Common myeloid progenitor, CD34-positive (primary cell): Measurements from ENCODE around the gene AGAP1.

Experiments
- CTCF ChIA-PET: fragments of 350-600 bp; sonication (Branson Sonifier 250); formaldehyde crosslinking; loops from one replicate; lab custom pipeline; 2021; ENCODE audit warnings: antibody characterized with exemption; lab: Charles Lee
- POLR2A ChIA-PET: fragments of 350-600 bp; sonication (Branson Sonifier 250); formaldehyde crosslinking; loops from one replicate; lab custom pipeline; 2021; ENCODE audit warnings: antibody characterized with exemption; lab: Charles Lee
- DNase-seq, 3 donors: peaks; one replicate each; pipeline versions ENCODE4 v3.0.0 to v3.0.0-alpha.2; 2013
- H3K27ac ChIP-seq, 2 experiments: 1 replicate in 1 of 2; 2 replicates in 1 of 2; pipeline ENCODE4 v1.7.0; 2013; ENCODE audit warnings: inconsistent platforms in 2 of 2, low read length in 2 of 2, mild to moderate bottlenecking in 2 of 2, low read depth in 1 of 2, moderate library complexity in 1 of 2; ENCODE audit not compliant: severe bottlenecking in 2 of 2, insufficient read depth in 1 of 2, poor library complexity in 1 of 2
- H3K27me3 ChIP-seq, 5 experiments: replicated peaks in 2 of 5; 1 replicate in 3 of 5; 2 replicates in 2 of 5; pipeline versions ENCODE4 v1.6.1 to v1.7.0; 2013; ENCODE audit warnings: low read length in 4 of 5, mild to moderate bottlenecking in 2 of 5, moderate library complexity in 2 of 5, inconsistent platforms in 1 of 5; ENCODE audit not compliant: insufficient read depth in 5 of 5, control insufficient read depth in 4 of 5
- H3K36me3 ChIP-seq, 4 experiments: 1 replicate in 2 of 4; 2 replicates in 2 of 4; pipeline versions ENCODE4 v1.6.1 to v1.7.0; 2013; ENCODE audit warnings: low read length in 3 of 4, control low read depth in 1 of 4, mild to moderate bottlenecking in 1 of 4; ENCODE audit not compliant: control insufficient read depth in 4 of 4, insufficient read depth in 4 of 4
- H3K4me1 ChIP-seq, 4 experiments: 1 replicate in 3 of 4; 2 replicates in 1 of 4; pipeline versions ENCODE4 v1.6.1 to v1.7.1; 2013; ENCODE audit warnings: low read length in 3 of 4, mild to moderate bottlenecking in 3 of 4, control low read depth in 1 of 4, inconsistent platforms in 1 of 4, moderate library complexity in 1 of 4; ENCODE audit not compliant: control insufficient read depth in 4 of 4, insufficient read depth in 4 of 4; ENCODE audit errors: control extremely low read depth in 1 of 4
- H3K4me3 ChIP-seq, 7 experiments: 1 replicate in 4 of 7; 2 replicates in 3 of 7; pipeline versions ENCODE4 v1.5.1 to v1.7.0; 2013; ENCODE audit warnings: mild to moderate bottlenecking in 7 of 7, low read length in 6 of 7, moderate library complexity in 6 of 7, inconsistent platforms in 2 of 7, low read depth in 2 of 7, control low read depth in 1 of 7; ENCODE audit not compliant: insufficient read depth in 4 of 7, control insufficient read depth in 1 of 7; ENCODE audit errors: extremely low read depth in 1 of 7
- H3K9me3 ChIP-seq, 5 experiments: 1 replicate in 4 of 5; 2 replicates in 1 of 5; pipeline versions ENCODE4 v1.6.1 to v1.7.1; 2013; ENCODE audit warnings: low read length in 4 of 5, mild to moderate bottlenecking in 2 of 5, inconsistent platforms in 1 of 5, low read depth in 1 of 5, moderate library complexity in 1 of 5; ENCODE audit not compliant: control insufficient read depth in 4 of 5, insufficient read depth in 2 of 5; ENCODE audit errors: control extremely low read depth in 1 of 5
- WGBS: methylation state at CpG from one replicate; pipeline ENCODE4 v1.1.5; 2013; ENCODE audit not compliant: insufficient coverage; 5-methylcytosine and 5-hydroxymethylcytosine counted together

AGAP1 gene

DNA sequence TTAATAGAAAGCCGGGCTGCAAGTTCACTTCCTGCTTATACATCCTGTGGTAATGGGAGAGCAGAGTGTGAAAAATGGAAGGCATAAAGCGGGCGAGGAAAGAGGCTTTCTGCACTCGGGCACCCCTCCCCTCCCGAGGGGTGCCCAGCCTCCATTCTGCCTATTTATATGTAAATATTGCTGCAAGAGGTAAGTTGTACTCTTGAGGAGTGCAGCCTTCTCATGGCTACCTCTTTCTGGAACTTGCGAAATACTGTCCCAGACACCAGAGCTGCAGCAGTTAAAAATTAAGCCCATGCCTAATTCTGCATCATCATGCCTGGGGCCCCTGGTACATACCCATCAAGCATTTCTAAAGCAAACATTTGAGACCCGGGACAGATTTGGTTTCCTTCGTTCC lies 518.3 kb downstream of the AGAP1 start:
- POLR2A ChIA-PET = no interaction called here
- Histone ChIP-seq H3K27me3 (peaks cover 0 to 38% (median 7%) of the 10 kb centered on the region in 5 experiments), H3K4me3 (no peak overlapping the region), H3K27ac (no peak overlapping the region), H3K9me3 (no peaks in the 10 kb centered on the region), H3K36me3 (no peaks in the 10 kb centered on the region), H3K4me1 (no peaks in the 10 kb centered on the region)
- CTCF ChIA-PET = no interaction called here
- 75% methylated on average over 5 of the region's 8 CpGs for WGBS
- DNase-seq = no peak

DNA sequence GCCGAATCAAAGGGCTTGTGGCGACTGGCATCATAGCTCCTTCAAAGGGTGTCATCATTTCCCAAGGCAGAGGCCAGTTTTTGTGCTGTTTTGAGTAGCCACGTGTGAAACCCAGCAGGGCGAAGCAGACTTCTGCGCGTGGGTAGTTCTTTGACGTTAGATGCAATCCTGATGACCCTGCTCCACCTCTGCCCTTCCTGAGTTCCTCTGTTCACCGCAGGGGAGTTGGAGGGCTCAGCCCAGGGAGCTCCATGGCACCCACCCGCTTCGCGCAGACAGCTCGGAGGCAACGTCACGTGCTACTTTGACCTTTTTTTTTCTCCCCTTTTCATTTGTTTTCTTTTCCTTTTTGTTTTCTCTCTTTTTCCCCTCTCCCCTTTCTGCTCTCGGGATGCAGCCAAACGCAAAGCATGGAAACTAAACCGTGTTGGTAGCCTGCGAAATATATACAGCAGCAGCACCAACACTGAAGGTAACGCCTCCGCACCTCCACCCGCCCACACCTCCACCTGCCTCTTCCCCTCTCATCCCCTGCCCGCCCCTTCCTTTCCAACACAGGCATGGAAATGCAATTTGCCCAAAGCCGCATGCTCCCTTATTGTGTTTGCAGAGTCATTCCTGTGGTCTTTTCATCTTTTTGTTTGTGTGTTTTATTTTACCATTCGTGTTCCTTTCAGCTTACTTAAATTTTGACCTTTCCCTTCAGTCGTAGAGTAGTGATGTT lies 520.7 kb downstream of the AGAP1 start:
- POLR2A ChIA-PET = no interaction called here
- no peak overlapping the region for H3K27ac ChIP-seq
- H3K27me3 ChIP-seq = peaks cover 0 to 38% (median 7%) of the 10 kb centered on the region in 5 experiments
- CTCF ChIA-PET = no interaction called here
- no peaks in the 10 kb centered on the region for H3K9me3 ChIP-seq
- H3K4me1 ChIP-seq = no peaks in the 10 kb centered on the region
- H3K36me3 ChIP-seq = no peaks in the 10 kb centered on the region
- H3K4me3 ChIP-seq = no peak overlapping the region
- DNase-seq = no peak
- 39% methylated on average over 16 of the region's 25 CpGs for WGBS

DNA sequence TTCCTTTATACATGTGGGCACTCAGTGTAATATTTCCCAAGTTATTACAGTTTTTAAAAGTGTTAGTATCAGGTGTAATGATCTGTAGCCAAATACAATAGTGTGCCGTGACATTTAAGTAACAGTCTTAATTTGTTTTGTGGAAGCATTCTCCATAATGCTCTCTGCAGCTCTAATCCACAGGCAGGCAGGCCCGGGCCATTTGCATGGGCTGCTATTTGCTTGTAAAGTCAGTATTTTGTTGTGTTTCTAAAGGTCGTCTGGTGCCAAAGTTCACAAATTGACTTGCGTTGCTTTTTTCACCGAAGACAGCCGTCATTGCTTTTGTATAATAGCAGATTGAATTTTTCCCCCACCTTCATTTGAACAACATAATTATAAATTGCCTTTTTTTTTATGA lies 521.3 kb downstream of the AGAP1 start:
- Histone ChIP-seq H3K36me3 (no peaks in the 10 kb centered on the region), H3K9me3 (no peaks in the 10 kb centered on the region), H3K27ac (no peak overlapping the region), H3K4me1 (no peaks in the 10 kb centered on the region), H3K27me3 (peaks cover 0 to 38% (median 7%) of the 10 kb centered on the region in 5 experiments), H3K4me3 (no peak overlapping the region)
- 50% methylated on average over 1 of the region's 6 CpGs for WGBS
- no peak for DNase-seq
- ChIA-PET CTCF (no interaction called here), POLR2A (no interaction called here)

DNA sequence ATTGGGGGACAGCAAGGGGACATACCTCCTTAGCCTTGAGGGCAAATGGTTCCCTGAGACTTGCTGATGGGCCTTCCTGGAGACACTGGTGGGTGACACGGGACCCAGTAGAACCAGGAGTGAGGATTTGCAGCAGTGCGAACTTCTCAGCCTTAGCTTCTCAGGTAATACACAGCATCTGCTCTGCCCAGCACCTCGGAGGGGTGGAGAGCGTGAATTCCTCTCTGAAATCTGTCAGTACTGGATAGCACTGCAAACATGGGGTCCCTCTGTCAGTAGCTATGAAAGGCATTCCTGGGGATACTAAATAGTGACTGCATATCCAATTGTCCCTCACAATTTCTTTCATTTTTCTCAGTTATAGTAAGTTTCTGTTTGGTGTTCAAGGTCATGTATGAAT lies 522.7 kb downstream of the AGAP1 start:
- Histone ChIP-seq H3K36me3 (no peaks in the 10 kb centered on the region), H3K4me3 (no peak overlapping the region), H3K27ac (no peak overlapping the region), H3K9me3 (no peaks in the 10 kb centered on the region), H3K4me1 (no peaks in the 10 kb centered on the region), H3K27me3 (peaks cover 0 to 38% (median 7%) of the 10 kb centered on the region in 5 experiments)
- WGBS = 98% methylated on average over 4 of the region's 4 CpGs
- POLR2A ChIA-PET = no interaction called here
- CTCF ChIA-PET = no interaction called here
- no peak for DNase-seq

DNA sequence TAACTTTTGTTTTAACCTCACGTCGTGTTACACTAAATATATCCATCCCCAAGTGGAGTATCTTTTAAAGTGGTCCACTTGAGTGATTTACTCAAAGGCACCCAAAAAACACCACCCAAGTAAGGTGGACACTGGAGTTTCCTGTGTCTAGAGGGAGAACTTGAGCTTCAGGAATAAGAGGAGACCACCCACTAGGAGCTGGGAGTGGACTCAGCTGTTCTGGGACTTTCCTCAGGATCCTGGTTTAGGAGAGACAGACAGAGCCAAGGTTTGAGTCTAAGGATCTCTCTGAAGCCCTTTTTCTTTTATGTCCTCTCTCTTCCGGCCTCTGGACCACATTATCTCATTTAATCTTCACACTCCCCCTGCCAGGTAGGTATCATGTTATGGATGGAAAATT lies 523.6 kb downstream of the AGAP1 start:
- DNase-seq = no peak
- H3K9me3 ChIP-seq = no peaks in the 10 kb centered on the region
- no peaks in the 10 kb centered on the region for H3K36me3 ChIP-seq
- WGBS = no CpG with 5 or more reads among the region's 3 CpGs
- H3K4me1 ChIP-seq = no peaks in the 10 kb centered on the region
- ChIA-PET CTCF (no interaction called here), POLR2A (no interaction called here)
- no peak overlapping the region for H3K27ac ChIP-seq
- H3K4me3 ChIP-seq = no peak overlapping the region
- H3K27me3 ChIP-seq = peaks cover 0 to 36% (median 7%) of the 10 kb centered on the region in 5 experiments

DNA sequence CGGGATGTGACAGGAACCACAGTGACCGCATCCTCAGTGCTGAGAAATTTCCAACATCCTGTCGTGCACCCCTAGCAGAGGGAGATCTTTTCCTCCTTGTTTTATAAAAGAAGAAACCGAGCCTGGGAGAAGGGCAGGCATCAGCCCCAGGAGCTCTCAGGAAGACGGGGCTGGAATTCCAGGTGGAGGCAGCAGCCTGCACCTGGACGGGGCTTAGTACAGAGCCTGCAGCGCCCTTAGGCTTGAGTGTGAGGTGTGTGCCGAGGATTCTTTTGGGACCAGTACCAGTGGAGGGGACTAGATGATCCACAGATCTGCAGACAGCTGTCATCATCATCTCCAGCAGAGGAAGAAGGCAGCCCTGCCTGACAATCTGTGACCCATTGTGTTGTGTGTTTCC lies 525.6 kb downstream of the AGAP1 start:
- WGBS = 93% methylated on average over 7 of the region's 8 CpGs
- Histone ChIP-seq H3K27ac (no peak overlapping the region), H3K9me3 (no peaks in the 10 kb centered on the region), H3K4me1 (no peaks in the 10 kb centered on the region), H3K36me3 (no peaks in the 10 kb centered on the region), H3K27me3 (peaks cover 0 to 20% (median 5%) of the 10 kb centered on the region in 5 experiments), H3K4me3 (no peak overlapping the region)
- no peak for DNase-seq
- ChIA-PET CTCF (no interaction called here), POLR2A (no interaction called here)

DNA sequence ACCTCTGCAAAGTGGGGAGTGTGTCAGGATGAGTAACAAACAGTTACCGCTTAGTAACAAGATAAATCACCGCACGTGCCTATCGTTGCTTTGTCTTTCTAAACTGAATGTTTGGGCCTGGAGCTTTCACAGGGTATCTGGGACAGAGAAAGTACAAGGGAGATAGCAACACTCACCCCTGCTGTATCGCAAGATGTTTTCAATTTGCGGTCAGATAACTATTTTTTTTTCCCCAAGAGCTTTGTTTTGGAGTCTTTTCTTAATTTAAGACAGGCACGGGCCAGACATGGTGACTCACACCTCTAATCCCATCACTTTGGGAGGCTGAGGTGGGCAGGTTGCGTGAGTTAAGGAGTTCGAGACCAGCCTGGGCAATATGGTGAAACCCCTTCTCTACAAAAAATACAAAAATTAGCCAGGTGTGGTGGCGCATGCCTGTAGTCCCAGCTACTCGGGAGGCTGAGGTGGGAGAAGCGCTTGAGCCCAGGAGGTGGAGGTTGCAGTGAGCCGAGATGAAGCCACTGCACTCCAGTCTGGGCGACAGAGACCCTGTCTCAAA lies 527.7 kb downstream of the AGAP1 start:
- Histone ChIP-seq H3K9me3 (no peaks in the 10 kb centered on the region), H3K27me3 (peaks cover 0 to 2% (median 0%) of the 10 kb centered on the region in 5 experiments), H3K4me3 (no peak overlapping the region), H3K36me3 (no peaks in the 10 kb centered on the region), H3K27ac (no peak overlapping the region), H3K4me1 (no peaks in the 10 kb centered on the region)
- WGBS = 97% methylated on average over 10 of the region's 14 CpGs
- no peak for DNase-seq
- ChIA-PET CTCF (no interaction called here), POLR2A (no interaction called here)
